Measurements from ENCODE around the gene HDAC9. TPM values are rescaled to one million over a fixed set of nuclear protein-coding genes. Genes with fewer than 3 reads are reported as not detected.

Gene HDAC9
- total RNA-seq, 1 donor = 55.0 TPM

- TF ChIP-seq CTCF (IDR thresholded peaks at IDR 0.05; ENCODE audit: insufficient read depth, low read length) = no peak
- DNase-seq (ENCODE audit: low read depth) = peak; percentile 49
- H3K4me3 ChIP-seq (ENCODE audit: low read depth, low read length) = no peak overlapping the region
These were observed 143.3 kb downstream of the HDAC9 start for GRCh38 chr7:18638594-18639452.

- TF ChIP-seq CTCF (IDR thresholded peaks at IDR 0.05; ENCODE audit: insufficient read depth, low read length) = no peak
- no peak for DNase-seq (ENCODE audit: low read depth)
These were observed 144.2 kb downstream of the HDAC9 start for GRCh38 chr7:18639711-18640110.

GRCh38 chr7:18644981-18645380 is 149.4 kb downstream of the HDAC9 start:
- no peak for TF ChIP-seq CTCF (IDR thresholded peaks at IDR 0.05; ENCODE audit: insufficient read depth, low read length)
- no peak for DNase-seq (ENCODE audit: low read depth)
- no peak overlapping the region for H3K4me3 ChIP-seq (ENCODE audit: low read depth, low read length)

More at GRCh38 chr7:18639711-18640110, 144.2 kb downstream of the HDAC9 start:
- H3K4me3 ChIP-seq (ENCODE audit: low read depth, low read length) = no peak overlapping the region

- H3K4me3 ChIP-seq (ENCODE audit: low read depth, low read length) = no peak overlapping the region
- no peak for TF ChIP-seq CTCF (IDR thresholded peaks at IDR 0.05; ENCODE audit: insufficient read depth, low read length)
- no peak for DNase-seq (ENCODE audit: low read depth)
These were observed 152.0 kb downstream of the HDAC9 start for GRCh38 chr7:18647582-18647981.

- no peak overlapping the region for H3K4me3 ChIP-seq (ENCODE audit: low read depth, low read length)
- no peak for DNase-seq (ENCODE audit: low read depth)
- no peak for TF ChIP-seq CTCF (IDR thresholded peaks at IDR 0.05; ENCODE audit: insufficient read depth, low read length)
These were observed 153.6 kb downstream of the HDAC9 start for GRCh38 chr7:18648849-18649758.

GRCh38 chr7:18653381-18654155 is 158.0 kb downstream of the HDAC9 start:
- no peak overlapping the region for H3K4me3 ChIP-seq (ENCODE audit: low read depth, low read length)
- DNase-seq (ENCODE audit: low read depth) = no peak
- TF ChIP-seq CTCF (IDR thresholded peaks at IDR 0.05; ENCODE audit: insufficient read depth, low read length) = no peak

All from fibroblast of the aortic adventitia (primary cell).